CD14-positive monocyte (primary cell): ENCODE results near the gene TRNAU1AP. TPM values are rescaled to one million over a fixed set of nuclear protein-coding genes. Genes with fewer than 3 reads are reported as not detected.

Source experiments
- DNase-seq, 3 donors: peaks; one replicate each; pipeline ENCODE4 v3.0.0-alpha.2; 2011 to 2022
- H2AFZ ChIP-seq: 2 replicates; pipeline ENCODE4 v1.6.0; 2012; ENCODE audit warnings: mild to moderate bottlenecking, low read depth, low read length, inconsistent platforms; ENCODE audit not compliant: insufficient read depth, poor library complexity, severe bottlenecking
- H3K27ac ChIP-seq, 2 donors: 1 replicate in 1 of 2; 2 replicates in 1 of 2; pipeline ENCODE4 v1.5.1; 2012 to 2013; ENCODE audit warnings: low read length in 2 of 2, control low read depth in 1 of 2, inconsistent platforms in 1 of 2, low read depth in 1 of 2, mild to moderate bottlenecking in 1 of 2
- H3K27me3 ChIP-seq, 2 donors: one replicate each; pipeline versions ENCODE4 v1.6.0 to v1.6.1; 2011 to 2013; ENCODE audit warnings: low read length in 2 of 2; ENCODE audit not compliant: control insufficient read depth in 2 of 2, insufficient read depth in 2 of 2
- H3K36me3 ChIP-seq, 2 donors: replicated peaks in 1 of 2; 1 replicate in 1 of 2; 2 replicates in 1 of 2; pipeline versions ENCODE4 v1.5.1 to v1.6.1; 2012 to 2013; ENCODE audit warnings: low read length in 2 of 2, control low read depth in 1 of 2, inconsistent platforms in 1 of 2, mild to moderate bottlenecking in 1 of 2; ENCODE audit not compliant: insufficient read depth in 2 of 2, control insufficient read depth in 1 of 2
- H3K4me1 ChIP-seq, 2 donors: 1 replicate in 1 of 2; 2 replicates in 1 of 2; pipeline versions ENCODE4 v1.5.1 to v1.6.1; 2012 to 2013; ENCODE audit warnings: low read length in 2 of 2, control low read depth in 1 of 2, inconsistent platforms in 1 of 2, mild to moderate bottlenecking in 1 of 2, moderate library complexity in 1 of 2; ENCODE audit not compliant: insufficient read depth in 2 of 2, control insufficient read depth in 1 of 2
- H3K4me2 ChIP-seq: replicated peaks from 2 replicates; pipeline ENCODE3; 2012; ENCODE audit warnings: low read length, moderate library complexity, mild to moderate bottlenecking; ENCODE audit not compliant: poor library complexity, severe bottlenecking; ENCODE audit errors: extremely low read depth
- H3K4me3 ChIP-seq, 3 experiments: fragments of 200-600 bp in 1 of 3; sonication (generic) in 1 of 3; replicated peaks in 1 of 3; 1 replicate in 2 of 3; 2 replicates in 1 of 3; pipeline ENCODE4 v1.5.1; 2011 to 2013; ENCODE audit warnings: low read length in 3 of 3, mild to moderate bottlenecking in 3 of 3, control low read depth in 2 of 3, low read depth in 2 of 3, inconsistent platforms in 1 of 3, moderate library complexity in 1 of 3
- H3K79me2 ChIP-seq: 2 replicates; pipeline ENCODE4 v1.6.0; 2012; ENCODE audit warnings: mild to moderate bottlenecking, control low read depth, inconsistent platforms, low read length, moderate library complexity; ENCODE audit not compliant: insufficient read depth
- H3K9ac ChIP-seq: 2 replicates; pipeline ENCODE4 v1.6.0; 2017; ENCODE audit warnings: low read length, mild to moderate bottlenecking; ENCODE audit not compliant: insufficient read depth, poor library complexity, severe bottlenecking
- H3K9me3 ChIP-seq, 2 donors: replicated peaks in 1 of 2; 1 replicate in 1 of 2; 2 replicates in 1 of 2; pipeline versions ENCODE4 v1.5.1 to v1.6.1; 2012 to 2013; ENCODE audit warnings: low read length in 2 of 2, control low read depth in 1 of 2; ENCODE audit not compliant: control insufficient read depth in 1 of 2, insufficient read depth in 1 of 2
- H4K20me1 ChIP-seq: 2 replicates; pipeline ENCODE4 v1.6.0; 2012; ENCODE audit warnings: mild to moderate bottlenecking, low read length, control low read depth, moderate library complexity; ENCODE audit not compliant: insufficient read depth
- H3K27ac Mint-ChIP-seq, 7 donors: one replicate each; pipeline ENCODE4 v1.8.0; 2020; ENCODE audit warnings: mild to moderate bottlenecking in 7 of 7, mixed read lengths in 7 of 7, moderate library complexity in 6 of 7, inconsistent platforms in 2 of 7
- H3K27me3 Mint-ChIP-seq, 3 donors: one replicate each; pipeline ENCODE4 v1.8.0; 2021 to 2022; ENCODE audit warnings: low read depth in 3 of 3, mild to moderate bottlenecking in 3 of 3, mixed read lengths in 3 of 3, moderate library complexity in 3 of 3, inconsistent platforms in 1 of 3
- H3K36me3 Mint-ChIP-seq, 2 donors: one replicate each; pipeline ENCODE4 v1.8.0; 2020; ENCODE audit warnings: mixed read lengths in 2 of 2, inconsistent platforms in 1 of 2, mild to moderate bottlenecking in 1 of 2
- H3K4me1 Mint-ChIP-seq: one replicate; pipeline ENCODE4 v1.8.0; 2020; ENCODE audit warnings: mild to moderate bottlenecking, mixed read lengths
- H3K4me3 Mint-ChIP-seq, 2 donors: one replicate each; pipeline ENCODE4 v1.8.0; 2020; ENCODE audit warnings: mild to moderate bottlenecking in 2 of 2, mixed read lengths in 2 of 2, moderate library complexity in 1 of 2
- H3K9me3 Mint-ChIP-seq, 7 donors: one replicate each; pipeline ENCODE4 v1.8.0; 2020 to 2022; ENCODE audit warnings: mixed read lengths in 7 of 7, mild to moderate bottlenecking in 6 of 7, moderate library complexity in 6 of 7, inconsistent platforms in 2 of 7
- WGBS: methylation state at CpG from one replicate; pipeline ENCODE4 v1.1.5; 2013; ENCODE audit warnings: missing lambda C conversion rate; ENCODE audit not compliant: insufficient coverage; 5-methylcytosine and 5-hydroxymethylcytosine counted together
- intact Hi-C, 2 donors: fragments of 100-400 bp; cut with micrococcal nuclease; formaldehyde crosslinking; loops; one replicate each; pipeline versions ENCODE4 v1.15.0 to v1.15.1; 2023
- polyA plus RNA-seq, 3 donors: library from polyadenylated mRNA; depleted of rRNA in 1 of 3; unstranded in 2 of 3; stranded (reverse) in 1 of 3; fragments of 300-500 nt in 2 of 3; fragments of >200 nt in 1 of 3; fragmentation: Illumina TruSeq in 2 of 3; gene quantifications; 1 replicate in 2 of 3; 2 replicates in 1 of 3; pipeline ENCODE4 v1.2.3, GENCODE V29; 2012 to 2021
- TF ChIP-seq, protein P1 (sequence below): fragments of 200-600 bp; IDR thresholded peaks from one replicate; pipeline ENCODE4 v1.8.0; 2022; ENCODE audit warnings: antibody characterized with exemption, mild to moderate bottlenecking

Gene TRNAU1AP
- polyA plus RNA-seq, 3 donors = 26.3 to 28.4 (median 26.7) TPM

DNA sequence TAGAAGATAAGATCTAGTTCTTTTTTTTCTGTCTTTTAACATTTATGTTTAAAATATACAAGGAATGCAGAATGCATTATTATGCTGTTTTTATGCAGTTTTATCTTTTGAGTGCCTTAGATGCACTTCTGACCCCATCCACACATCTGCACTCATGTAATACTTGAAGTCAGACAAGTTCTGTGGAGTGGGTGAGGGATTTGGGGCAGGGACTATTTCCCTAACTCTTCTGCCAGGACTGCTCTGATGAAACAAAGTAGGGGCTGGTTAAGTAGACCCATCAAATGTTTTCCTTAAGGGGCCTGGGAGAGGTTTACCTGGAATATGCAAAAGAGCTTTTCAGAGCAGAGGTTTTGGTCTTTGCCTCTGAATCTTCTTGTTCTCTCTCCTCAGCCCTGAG, 11.4 kb downstream of the TRNAU1AP start:
- Histone ChIP-seq H3K9me3 (no peaks in the 10 kb centered on the region), H3K36me3 (peaks cover 77 to 98% of the 10 kb centered on the region in 2 donors), H3K27ac (no peak overlapping the region), H3K4me3 (no peak overlapping the region), H3K4me1 (no peaks in the 10 kb centered on the region), H3K9ac (no peak overlapping the region), H2AFZ (no peak overlapping the region), H3K4me2 (no peak overlapping the region), H3K79me2 (no peaks in the 10 kb centered on the region), H3K27me3 (no peaks in the 10 kb centered on the region), H4K20me1 (no peaks in the 10 kb centered on the region)
- Mint-ChIP-seq H3K9me3 (no peaks in the 10 kb centered on the region), H3K27me3 (no peaks in the 10 kb centered on the region), H3K4me3 (no peak overlapping the region), H3K4me1 (no peaks in the 10 kb centered on the region), H3K27ac (peak overlapping the region in 1 of 7 donors; percentile 49), H3K36me3 (peaks cover 66 to 95% of the 10 kb centered on the region in 2 donors)
- TF ChIP-seq, protein P1, sequence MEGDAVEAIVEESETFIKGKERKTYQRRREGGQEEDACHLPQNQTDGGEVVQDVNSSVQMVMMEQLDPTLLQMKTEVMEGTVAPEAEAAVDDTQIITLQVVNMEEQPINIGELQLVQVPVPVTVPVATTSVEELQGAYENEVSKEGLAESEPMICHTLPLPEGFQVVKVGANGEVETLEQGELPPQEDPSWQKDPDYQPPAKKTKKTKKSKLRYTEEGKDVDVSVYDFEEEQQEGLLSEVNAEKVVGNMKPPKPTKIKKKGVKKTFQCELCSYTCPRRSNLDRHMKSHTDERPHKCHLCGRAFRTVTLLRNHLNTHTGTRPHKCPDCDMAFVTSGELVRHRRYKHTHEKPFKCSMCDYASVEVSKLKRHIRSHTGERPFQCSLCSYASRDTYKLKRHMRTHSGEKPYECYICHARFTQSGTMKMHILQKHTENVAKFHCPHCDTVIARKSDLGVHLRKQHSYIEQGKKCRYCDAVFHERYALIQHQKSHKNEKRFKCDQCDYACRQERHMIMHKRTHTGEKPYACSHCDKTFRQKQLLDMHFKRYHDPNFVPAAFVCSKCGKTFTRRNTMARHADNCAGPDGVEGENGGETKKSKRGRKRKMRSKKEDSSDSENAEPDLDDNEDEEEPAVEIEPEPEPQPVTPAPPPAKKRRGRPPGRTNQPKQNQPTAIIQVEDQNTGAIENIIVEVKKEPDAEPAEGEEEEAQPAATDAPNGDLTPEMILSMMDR = no peak
- no peak for DNase-seq
- intact Hi-C loops = no loop called here

DNA sequence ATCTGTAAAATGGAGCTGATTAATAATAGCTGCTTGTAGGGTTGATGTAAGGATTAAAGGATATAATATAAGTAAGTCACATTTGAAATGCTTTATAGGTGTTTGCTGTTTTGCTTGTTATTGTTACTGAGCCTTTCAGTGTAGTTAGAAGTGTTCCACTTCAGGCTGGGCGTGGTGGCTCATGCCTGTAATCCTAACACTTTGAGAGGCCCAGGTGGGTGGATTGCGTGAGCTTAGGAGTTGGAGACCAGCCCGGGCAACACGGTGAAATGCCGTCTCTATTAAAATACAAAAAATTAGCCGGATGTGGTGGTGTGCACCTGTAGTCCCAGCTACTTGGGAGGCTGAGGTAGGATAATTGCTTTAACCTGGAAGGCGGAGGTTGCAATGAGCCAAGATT, 12.2 kb downstream of the TRNAU1AP start:
- Histone ChIP-seq H4K20me1 (no peaks in the 10 kb centered on the region), H3K4me1 (no peaks in the 10 kb centered on the region), H3K4me3 (no peak overlapping the region), H3K4me2 (no peak overlapping the region), H3K79me2 (no peaks in the 10 kb centered on the region), H2AFZ (no peak overlapping the region), H3K9ac (no peak overlapping the region), H3K36me3 (peaks cover 73 to 95% of the 10 kb centered on the region in 2 donors), H3K27me3 (no peaks in the 10 kb centered on the region), H3K27ac (no peak overlapping the region), H3K9me3 (no peaks in the 10 kb centered on the region)
- TF ChIP-seq, protein P1 = no peak
- Mint-ChIP-seq H3K9me3 (no peaks in the 10 kb centered on the region), H3K27me3 (no peaks in the 10 kb centered on the region), H3K36me3 (peaks cover 59 to 95% of the 10 kb centered on the region in 2 donors), H3K27ac (no peak overlapping the region), H3K4me3 (no peak overlapping the region), H3K4me1 (no peaks in the 10 kb centered on the region)
- 98% methylated on average over 5 of the region's 7 CpGs for WGBS
- intact Hi-C loops = no loop called here
- DNase-seq = no peak
